Amniotic stem cell (primary cell): ENCODE data around the gene PDK3.
A peak's percentile ranks its signal among the peaks of the same experiment; 100 is the strongest.

Experiments
- DNase-seq: peaks from one replicate; lab custom pipeline; 2025; lab: John Stamatoyannopoulos, UW

PDK3 gene

GRCh38 chrX:24482823-24483415, 17.8 kb downstream of the PDK3 start:
- no peak for DNase-seq

GRCh38 chrX:24483596-24483995, 18.5 kb downstream of the PDK3 start:
- no peak for DNase-seq

- DNase-seq = no peak
These were observed 20.2 kb downstream of the PDK3 start for GRCh38 chrX:24485323-24485722.

- no peak for DNase-seq
These were observed 21.0 kb downstream of the PDK3 start for GRCh38 chrX:24485976-24486680.

- DNase-seq = no peak
These were observed 22.5 kb downstream of the PDK3 start for GRCh38 chrX:24487571-24487970.

GRCh38 chrX:24491741-24492140, 26.7 kb downstream of the PDK3 start:
- no peak for DNase-seq

- no peak for DNase-seq
These were observed 28.9 kb downstream of the PDK3 start for GRCh38 chrX:24493740-24494581.

GRCh38 chrX:24494647-24495075, 29.6 kb downstream of the PDK3 start:
- no peak for DNase-seq

- DNase-seq = no peak
These were observed 30.6 kb downstream of the PDK3 start for GRCh38 chrX:24495700-24496099.

- no peak for DNase-seq
These were observed 33.1 kb downstream of the PDK3 start for GRCh38 chrX:24498181-24498580.

GRCh38 chrX:24498975-24499374, 33.9 kb downstream of the PDK3 start:
- peak; percentile 0 for DNase-seq

GRCh38 chrX:24506082-24506481, 41.0 kb downstream of the PDK3 start:
- DNase-seq = peak; percentile 2

GRCh38 chrX:24508375-24508774, 43.3 kb downstream of the PDK3 start:
- DNase-seq = no peak

GRCh38 chrX:24513416-24513815, 48.3 kb downstream of the PDK3 start:
- no peak for DNase-seq

GRCh38 chrX:24515447-24515846, 50.4 kb downstream of the PDK3 start:
- DNase-seq = no peak

- DNase-seq = no peak
These were observed 55.4 kb downstream of the PDK3 start for GRCh38 chrX:24520472-24520871.

- DNase-seq = no peak
These were observed 60.4 kb downstream of the PDK3 start for GRCh38 chrX:24525455-24525854.

GRCh38 chrX:24526616-24527015, 61.5 kb downstream of the PDK3 start:
- DNase-seq = no peak

- no peak for DNase-seq
These were observed 63.5 kb downstream of the PDK3 start for GRCh38 chrX:24528605-24529004.

GRCh38 chrX:24536551-24536950, 71.5 kb downstream of the PDK3 start:
- DNase-seq = no peak

GRCh38 chrX:24542756-24543155, 77.7 kb downstream of the PDK3 start:
- no peak for DNase-seq

- DNase-seq = no peak
These were observed 82.9 kb downstream of the PDK3 start for GRCh38 chrX:24547961-24548360.

- no peak for DNase-seq
These were observed 85.1 kb downstream of the PDK3 start for GRCh38 chrX:24550166-24550565.
